ENCODE results near the gene FOXL3.
"Not testable (repeated sequence)": the region's sequence is repeated elsewhere in the genome, so short reads cannot be mapped to it uniquely, and the experiment has no call there.

Gene FOXL3

GRCh38 chr7:289756-290553 is at the start of gene FOXL3:
FOXL3 (plus strand) TSS chr7:290170; CDS start chr7:290170, 0 bp downstream.
- no peak for DNase-seq

DNA sequence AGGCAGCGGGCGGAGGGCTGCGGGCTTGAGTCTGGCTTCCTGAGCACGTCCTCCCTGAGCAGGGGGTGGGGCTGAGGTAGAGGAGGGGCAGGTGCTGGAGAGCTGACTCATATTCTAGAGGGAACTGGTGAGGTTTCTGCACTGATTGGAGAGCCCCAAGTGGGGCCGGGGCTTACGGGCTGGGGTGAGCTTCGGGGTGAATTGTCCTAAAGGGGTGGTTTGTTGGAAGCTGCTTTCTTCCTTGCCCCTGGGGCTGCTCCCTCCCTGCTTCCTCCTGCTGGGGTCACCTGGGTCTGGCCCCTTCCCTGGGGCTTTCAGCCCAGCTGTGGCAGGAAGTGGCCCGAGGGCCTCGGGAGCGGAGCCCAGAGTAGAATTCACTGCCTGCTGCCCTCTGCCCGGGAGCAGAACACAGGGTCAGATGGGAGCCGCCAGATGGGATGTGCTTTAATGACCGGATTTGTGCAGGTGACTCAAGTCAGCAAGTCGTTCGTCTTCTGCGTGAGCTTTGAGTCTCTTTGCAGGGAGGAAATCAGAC is 49.0 kb upstream of the FOXL3 start:
- no peak for DNase-seq

GRCh38 chr7:241513-241912 is 48.5 kb upstream of the FOXL3 start:
- DNase-seq, result no peak

- not testable (repeated sequence) for DNase-seq
These were observed 47.0 kb upstream of the FOXL3 start for GRCh38 chr7:242826-243579.

DNA sequence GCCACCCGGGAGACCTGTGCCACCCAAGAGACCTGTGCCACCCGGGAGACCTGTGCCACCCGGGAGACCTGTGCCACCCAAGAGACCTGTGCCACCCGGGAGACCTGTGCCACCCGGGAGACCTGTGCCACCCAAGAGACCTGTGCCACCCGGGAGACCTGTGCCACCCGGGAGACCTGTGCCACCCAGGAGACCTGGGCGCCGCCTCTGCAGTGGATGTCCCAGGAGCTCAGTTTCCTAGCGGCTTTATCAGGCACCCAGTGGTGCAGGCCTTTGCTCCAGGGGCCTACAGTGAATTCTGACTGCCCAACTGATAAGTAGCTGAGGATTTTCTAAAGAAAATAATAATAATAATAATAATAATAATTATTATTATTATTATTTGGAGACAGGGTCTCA is 46.4 kb upstream of the FOXL3 start:
- not testable (repeated sequence) for DNase-seq

GRCh38 chr7:244974-245373 is 45.0 kb upstream of the FOXL3 start:
- no peak for DNase-seq

- no peak for DNase-seq
These were observed 44.2 kb upstream of the FOXL3 start for GRCh38 chr7:245574-246295.

DNA sequence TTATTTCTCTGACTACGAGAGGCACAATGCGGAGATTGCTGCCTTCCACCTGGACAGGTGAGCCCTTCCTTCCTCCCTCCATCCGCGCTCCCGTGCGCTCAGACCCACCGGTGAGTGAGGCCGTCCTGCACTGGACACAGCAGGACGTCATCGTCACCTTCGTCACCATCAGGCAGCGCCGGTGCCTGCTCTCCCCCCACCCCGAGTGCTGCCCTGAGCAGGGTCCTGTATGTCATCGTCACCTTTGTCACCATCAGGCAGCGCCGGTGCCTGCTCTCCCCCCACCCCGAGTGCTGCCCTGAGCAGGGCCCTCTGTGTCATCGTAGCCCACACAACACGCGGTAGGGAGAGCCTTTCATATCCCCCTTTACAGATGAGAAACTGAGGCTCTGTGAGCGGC is 43.5 kb upstream of the FOXL3 start:
- DNase-seq, result no peak

GRCh38 chr7:247181-247580 is 42.8 kb upstream of the FOXL3 start:
- DNase-seq, result no peak

- DNase-seq, result no peak
These were observed 42.3 kb upstream of the FOXL3 start for GRCh38 chr7:247636-248035.

GRCh38 chr7:248732-249435 is 41.1 kb upstream of the FOXL3 start:
- no peak for DNase-seq

- DNase-seq, result no peak
These were observed 40.0 kb upstream of the FOXL3 start for GRCh38 chr7:249989-250388.

DNA sequence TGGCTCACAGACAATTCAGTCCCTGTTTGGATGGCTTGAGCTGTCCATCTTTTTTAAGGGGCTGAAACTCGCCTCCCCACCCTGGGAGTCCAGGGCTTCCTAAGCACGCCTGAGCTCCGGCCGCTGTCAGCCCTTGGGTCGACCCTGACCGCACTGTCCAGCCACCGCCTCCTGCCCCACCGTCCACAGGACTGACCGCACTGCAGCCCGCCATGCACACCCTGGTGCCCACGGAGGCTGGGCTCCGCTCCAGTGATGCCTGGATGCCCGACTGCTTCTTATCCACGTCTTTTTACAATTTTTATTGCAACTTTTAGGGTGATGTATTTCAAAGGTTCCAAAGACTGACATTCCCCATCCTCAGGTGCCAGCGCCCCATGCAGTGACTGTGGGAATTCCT is 39.4 kb upstream of the FOXL3 start:
- DNase-seq, result no peak

DNA sequence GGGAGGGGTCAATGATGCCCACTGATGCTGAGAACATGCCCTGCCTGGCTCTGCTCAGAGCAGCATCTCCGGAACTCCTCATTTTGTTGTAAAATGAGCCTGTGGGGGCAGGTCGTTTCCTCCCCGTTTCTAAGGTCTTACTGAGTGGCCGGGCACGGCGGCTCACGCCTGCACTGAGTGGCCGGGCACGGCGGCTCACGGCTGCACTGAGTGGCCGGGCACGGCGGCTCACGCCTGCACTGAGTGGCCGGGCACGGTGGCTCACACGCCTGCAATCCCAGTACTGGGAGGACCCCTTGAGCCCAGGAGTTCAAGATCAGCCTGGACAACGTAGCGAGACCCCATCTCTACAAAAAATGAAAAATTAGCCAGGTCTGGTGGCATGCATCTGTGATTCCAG is 39.0 kb upstream of the FOXL3 start:
- DNase-seq, result no peak

- no peak for DNase-seq
These were observed 38.4 kb upstream of the FOXL3 start for GRCh38 chr7:251446-252175.

DNA sequence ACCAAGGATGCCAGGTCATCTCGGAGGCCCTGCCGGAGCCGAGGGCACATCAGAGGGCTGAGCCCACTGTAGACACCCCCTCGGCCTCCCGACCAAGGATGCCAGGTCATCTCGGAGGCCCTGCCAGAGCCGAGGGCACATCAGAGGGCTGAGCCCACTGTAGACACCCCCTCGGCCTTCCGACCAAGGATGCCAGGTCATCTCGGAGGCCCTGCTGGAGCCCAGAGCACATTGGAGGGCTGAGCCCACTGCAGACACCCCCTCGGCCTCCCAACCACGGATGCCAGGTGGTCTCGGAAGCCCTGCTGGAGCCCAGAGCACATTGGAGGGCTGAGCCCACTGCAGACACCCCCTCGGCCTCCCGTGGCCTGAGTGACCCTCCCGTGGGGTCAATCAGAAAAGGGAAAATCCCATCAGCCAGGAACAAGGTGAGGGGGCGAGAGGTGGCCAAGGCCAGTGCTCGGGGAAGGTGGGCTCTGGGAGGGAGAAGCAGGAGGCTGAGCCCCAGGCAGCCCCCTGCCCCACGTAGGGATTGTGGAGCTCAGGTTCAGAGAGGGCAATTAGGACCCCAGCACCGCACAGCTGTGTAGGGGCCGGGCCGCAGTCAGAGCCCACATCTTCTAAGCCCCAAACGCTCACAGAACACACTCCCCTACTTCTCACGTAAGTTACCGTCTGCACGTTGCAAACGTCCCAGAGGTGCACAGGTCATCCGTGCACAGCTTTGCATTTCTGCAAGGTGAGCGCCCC is 37.6 kb upstream of the FOXL3 start:
- DNase-seq, result no peak

- no peak for DNase-seq
These were observed 37.0 kb upstream of the FOXL3 start for GRCh38 chr7:252981-253380.

GRCh38 chr7:253581-254336 is 36.2 kb upstream of the FOXL3 start:
- DNase-seq, result no peak

DNA sequence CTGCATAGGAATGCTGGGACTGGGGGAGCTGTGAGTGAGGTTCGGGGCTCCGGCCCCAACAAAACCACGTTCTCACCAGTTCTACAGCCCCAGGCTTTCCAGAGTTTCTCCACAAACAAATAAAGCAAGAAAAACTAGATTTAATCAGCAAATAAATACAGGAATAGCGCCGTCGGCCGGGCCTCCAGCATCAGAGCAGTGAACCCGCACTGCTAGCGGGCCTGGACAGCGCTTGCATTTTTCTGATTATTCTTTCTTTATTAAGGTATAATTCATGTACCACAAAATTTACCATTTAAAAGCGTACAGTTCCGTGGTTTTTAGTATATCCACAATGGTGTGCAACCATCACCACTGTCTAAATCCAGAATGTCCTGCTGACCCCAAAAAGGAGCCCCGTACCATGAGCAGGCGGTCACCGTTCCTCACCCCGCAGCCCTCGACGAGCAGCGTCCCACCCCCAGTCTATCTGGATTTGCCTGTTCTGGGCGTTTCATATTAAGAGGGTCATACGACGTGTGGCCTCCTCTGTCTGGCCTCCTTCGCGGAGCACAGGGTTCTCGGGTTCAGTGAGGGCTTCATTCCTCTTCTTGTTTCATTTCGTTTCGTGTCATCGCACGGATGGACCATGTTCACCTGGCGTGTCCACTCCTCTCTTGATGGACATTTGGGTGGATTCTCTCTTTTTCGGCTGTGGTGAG is 35.5 kb upstream of the FOXL3 start:
- DNase-seq, result no peak

DNA sequence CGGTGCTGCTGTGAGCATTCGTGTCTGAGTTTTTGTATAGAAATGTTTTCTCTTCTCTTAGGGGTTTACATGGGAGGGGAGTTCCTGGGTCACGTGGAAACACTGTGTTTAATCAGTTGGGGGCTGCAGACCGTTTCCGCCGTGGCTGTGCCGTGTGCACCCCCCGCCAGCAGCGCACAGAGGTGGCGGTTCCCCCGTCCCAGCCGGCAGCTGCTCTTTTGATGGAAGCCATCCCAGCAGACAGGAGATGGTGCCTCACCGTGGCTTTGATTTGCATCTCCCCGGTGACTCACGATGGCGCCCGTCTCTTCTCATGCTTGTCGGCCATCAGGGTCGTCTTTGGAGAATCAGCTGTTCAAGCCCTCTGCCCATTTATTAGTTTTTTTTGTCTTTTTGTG is 34.9 kb upstream of the FOXL3 start:
- no peak for DNase-seq
